ENCODE results near the gene ABCB9.

The ABCB9 gene

GRCh38 chr12:122964439-122965257 is 1.6 kb downstream of the ABCB9 start:
- H3K27me3 ChIP-seq (replicated peaks) = no peaks in the 10 kb centered on the region
- H3K4me3 ChIP-seq (ENCODE audit: low read depth, low read length) = no peak overlapping the region
- H3K36me3 ChIP-seq (replicated peaks) = peaks cover 4% of the 10 kb centered on the region
- in situ Hi-C loops (cut with HindIII; ENCODE audit: low pct_ligation_motif_present, low sequenced_read_pairs) = no loop called here
- DNase-seq = no peak
- no peak for TF ChIP-seq CTCF (IDR thresholded peaks at IDR 0.05; ENCODE audit: low read depth, low read length, missing control alignments)
- no peak overlapping the region for H3K27ac ChIP-seq

GRCh38 chr12:122963941-122964265 is 2.4 kb downstream of the ABCB9 start:
- Histone ChIP-seq H3K36me3 (replicated peaks) (peaks cover 8% of the 10 kb centered on the region), H3K27ac (no peak overlapping the region), H3K4me3 (ENCODE audit: low read depth, low read length) (no peak overlapping the region), H3K27me3 (replicated peaks) (no peaks in the 10 kb centered on the region)
- no peak for TF ChIP-seq CTCF (IDR thresholded peaks at IDR 0.05; ENCODE audit: low read depth, low read length, missing control alignments)
- in situ Hi-C loops (cut with HindIII; ENCODE audit: low pct_ligation_motif_present, low sequenced_read_pairs) = no loop called here
- DNase-seq = no peak

- Histone ChIP-seq H3K4me3 (ENCODE audit: low read depth, low read length) (no peak overlapping the region), H3K27ac (no peak overlapping the region), H3K27me3 (replicated peaks) (no peaks in the 10 kb centered on the region), H3K36me3 (replicated peaks) (peaks cover 13% of the 10 kb centered on the region)
- TF ChIP-seq CTCF (IDR thresholded peaks at IDR 0.05; ENCODE audit: low read depth, low read length, missing control alignments) = no peak
- in situ Hi-C loops (cut with HindIII; ENCODE audit: low pct_ligation_motif_present, low sequenced_read_pairs) = no loop called here
- no peak for DNase-seq
Measured at GRCh38 chr12:122961531-122962329, 4.5 kb downstream of the ABCB9 start.

GRCh38 chr12:122960193-122960569 is 6.1 kb downstream of the ABCB9 start:
- TF ChIP-seq CTCF (IDR thresholded peaks at IDR 0.05; ENCODE audit: low read depth, low read length, missing control alignments) = no peak
- Histone ChIP-seq H3K4me3 (ENCODE audit: low read depth, low read length) (no peak overlapping the region), H3K36me3 (replicated peaks) (peaks cover 13% of the 10 kb centered on the region), H3K27ac (no peak overlapping the region), H3K27me3 (replicated peaks) (no peaks in the 10 kb centered on the region)
- no peak for DNase-seq
- in situ Hi-C loops (cut with HindIII; ENCODE audit: low pct_ligation_motif_present, low sequenced_read_pairs) = no loop called here

- in situ Hi-C loops (cut with HindIII; ENCODE audit: low pct_ligation_motif_present, low sequenced_read_pairs) = no loop called here
- no peak for TF ChIP-seq CTCF (IDR thresholded peaks at IDR 0.05; ENCODE audit: low read depth, low read length, missing control alignments)
Measured at GRCh38 chr12:122959566-122960192, 6.6 kb downstream of the ABCB9 start.

More at GRCh38 chr12:122959566-122960192, 6.6 kb downstream of the ABCB9 start:
- DNase-seq = no peak
- H3K4me3 ChIP-seq (ENCODE audit: low read depth, low read length) = no peak overlapping the region
- H3K36me3 ChIP-seq (replicated peaks) = peaks cover 13% of the 10 kb centered on the region
- no peaks in the 10 kb centered on the region for H3K27me3 ChIP-seq (replicated peaks)
- no peak overlapping the region for H3K27ac ChIP-seq
